Neuron (in vitro differentiated cells): ENCODE results near the gene BCHE.

ENCODE experiments used
- H2AFZ ChIP-seq: one replicate; pipeline ENCODE4 v1.6.1; 2013; ENCODE audit warnings: low read depth, mild to moderate bottlenecking, inconsistent platforms, low read length, moderate library complexity
- H3K27me3 ChIP-seq: one replicate; pipeline ENCODE4 v1.6.1; 2013; ENCODE audit warnings: low read length; ENCODE audit not compliant: insufficient read depth
- H3K36me3 ChIP-seq: one replicate; pipeline ENCODE4 v1.6.1; 2013; ENCODE audit warnings: low read length; ENCODE audit not compliant: insufficient read depth
- H3K4me1 ChIP-seq: one replicate; pipeline ENCODE4 v1.6.1; 2013; ENCODE audit warnings: low read length; ENCODE audit not compliant: insufficient read depth
- H3K4me3 ChIP-seq: 2 replicates; pipeline ENCODE4 v1.5.1; 2013; ENCODE audit warnings: mild to moderate bottlenecking, low read length, moderate library complexity
- H3K9me3 ChIP-seq: one replicate; pipeline ENCODE4 v1.6.1; 2013; ENCODE audit warnings: low read length

The BCHE gene

GRCh38 chr3:165725296-165725695, 111.9 kb downstream of the BCHE start:
- H3K4me3 ChIP-seq: no peak overlapping the region
- H2AFZ ChIP-seq: no peak overlapping the region
- H3K36me3 ChIP-seq: no peaks in the 10 kb centered on the region
- H3K27me3 ChIP-seq: no peaks in the 10 kb centered on the region
- H3K4me1 ChIP-seq: no peaks in the 10 kb centered on the region
- H3K9me3 ChIP-seq: peaks cover 3% of the 10 kb centered on the region
